Neutrophil (primary cell): ENCODE measurements around the gene MDGA2.

Source experiments
- H3K27ac ChIP-seq: fragments of 200-600 bp; sonication (generic); 2 replicates; pipeline ENCODE4 v1.5.1; 2016; ENCODE audit warnings: mild to moderate bottlenecking, moderate library complexity
- H3K27me3 ChIP-seq: fragments of 200-600 bp; sonication (generic); 2 replicates; pipeline ENCODE4 v1.6.0; 2016; ENCODE audit warnings: mild to moderate bottlenecking
- H3K36me3 ChIP-seq: fragments of 200-600 bp; sonication (generic); 2 replicates; pipeline ENCODE4 v1.5.1; 2017
- H3K4me1 ChIP-seq, 2 experiments: fragments of 200-600 bp in 1 of 2; sonication (generic) in 1 of 2; 1 replicate in 1 of 2; 2 replicates in 1 of 2; pipeline versions ENCODE4 v1.5.1 to v1.6.1; 2013 to 2016; ENCODE audit warnings: low read depth in 1 of 2, low read length in 1 of 2, mild to moderate bottlenecking in 1 of 2, moderate library complexity in 1 of 2; ENCODE audit not compliant: control insufficient read depth in 1 of 2, insufficient read depth in 1 of 2
- H3K4me3 ChIP-seq, 2 experiments: fragments of 200-600 bp in 1 of 2; sonication (generic) in 1 of 2; 1 replicate in 1 of 2; 2 replicates in 1 of 2; pipeline ENCODE4 v1.5.1; 2013 to 2016; ENCODE audit warnings: low read depth in 1 of 2, low read length in 1 of 2, mild to moderate bottlenecking in 1 of 2, moderate library complexity in 1 of 2
- H3K9me3 ChIP-seq: fragments of 200-600 bp; sonication (generic); 2 replicates; pipeline ENCODE4 v1.5.1; 2016
- CTCF ChIP-seq: fragments of 200-600 bp; sonication (generic); IDR thresholded peaks from 2 replicates; pipeline ENCODE4 v1.5.1; 2016; ENCODE audit warnings: antibody characterized with exemption

MDGA2 gene

GRCh38 chr14:47155395-47155794 lies 520.0 kb downstream of the MDGA2 start:
- no peak overlapping the region for H3K4me3 ChIP-seq
- no peak for TF ChIP-seq CTCF
- H3K27me3 ChIP-seq: no peaks in the 10 kb centered on the region
- H3K36me3 ChIP-seq: no peaks in the 10 kb centered on the region
- no peaks in the 10 kb centered on the region for H3K4me1 ChIP-seq
- no peaks in the 10 kb centered on the region for H3K9me3 ChIP-seq
- no peak overlapping the region for H3K27ac ChIP-seq

- Histone ChIP-seq H3K4me1 (no peaks in the 10 kb centered on the region), H3K27ac (no peak overlapping the region), H3K27me3 (no peaks in the 10 kb centered on the region), H3K36me3 (no peaks in the 10 kb centered on the region), H3K9me3 (no peaks in the 10 kb centered on the region), H3K4me3 (no peak overlapping the region)
- no peak for TF ChIP-seq CTCF
Observed at GRCh38 chr14:47154276-47154797, 521.1 kb downstream of the MDGA2 start.

GRCh38 chr14:47153746-47154145 lies 521.7 kb downstream of the MDGA2 start:
- no peak for TF ChIP-seq CTCF
- H3K36me3 ChIP-seq: no peaks in the 10 kb centered on the region
- no peaks in the 10 kb centered on the region for H3K9me3 ChIP-seq
- no peaks in the 10 kb centered on the region for H3K4me1 ChIP-seq
- no peaks in the 10 kb centered on the region for H3K27me3 ChIP-seq
- H3K27ac ChIP-seq: no peak overlapping the region
- no peak overlapping the region for H3K4me3 ChIP-seq

- no peaks in the 10 kb centered on the region for H3K36me3 ChIP-seq
- no peaks in the 10 kb centered on the region for H3K4me1 ChIP-seq
- H3K4me3 ChIP-seq: no peak overlapping the region
- H3K27me3 ChIP-seq: no peaks in the 10 kb centered on the region
- no peaks in the 10 kb centered on the region for H3K9me3 ChIP-seq
- H3K27ac ChIP-seq: no peak overlapping the region
- no peak for TF ChIP-seq CTCF
Observed at GRCh38 chr14:47150267-47150666, 525.1 kb downstream of the MDGA2 start.

GRCh38 chr14:47149326-47149725 lies 526.1 kb downstream of the MDGA2 start:
- H3K27ac ChIP-seq: no peak overlapping the region
- no peaks in the 10 kb centered on the region for H3K9me3 ChIP-seq
- no peak overlapping the region for H3K4me3 ChIP-seq
- no peaks in the 10 kb centered on the region for H3K27me3 ChIP-seq
- TF ChIP-seq CTCF: no peak
- H3K4me1 ChIP-seq: no peaks in the 10 kb centered on the region
- H3K36me3 ChIP-seq: no peaks in the 10 kb centered on the region

- H3K27me3 ChIP-seq: no peaks in the 10 kb centered on the region
- no peak for TF ChIP-seq CTCF
- H3K4me3 ChIP-seq: no peak overlapping the region
- no peaks in the 10 kb centered on the region for H3K4me1 ChIP-seq
- H3K9me3 ChIP-seq: no peaks in the 10 kb centered on the region
- H3K36me3 ChIP-seq: no peaks in the 10 kb centered on the region
- H3K27ac ChIP-seq: no peak overlapping the region
Observed at GRCh38 chr14:47148686-47149085, 526.7 kb downstream of the MDGA2 start.
